ENCODE measurements around the gene OR2H1. TPM values are rescaled to one million over a fixed set of nuclear protein-coding genes. Genes with fewer than 3 reads are reported as not detected.

OR2H1 gene
- total RNA-seq, 1 donor = not detected

GRCh38 chr6:29465279-29465678 lies 8.3 kb downstream of the OR2H1 start:
- no peak for DNase-seq (ENCODE audit: low read depth)
- TF ChIP-seq CTCF (IDR thresholded peaks at IDR 0.05; ENCODE audit: insufficient read depth, low read depth, low read length) = no peak
- no peak overlapping the region for H3K4me3 ChIP-seq (ENCODE audit: low read depth, low read length)

- no peak for DNase-seq (ENCODE audit: low read depth)
- TF ChIP-seq CTCF (IDR thresholded peaks at IDR 0.05; ENCODE audit: insufficient read depth, low read depth, low read length) = no peak
- no peak overlapping the region for H3K4me3 ChIP-seq (ENCODE audit: low read depth, low read length)
Measured at GRCh38 chr6:29465801-29466200, 8.8 kb downstream of the OR2H1 start.

- DNase-seq (ENCODE audit: low read depth) = no peak
- no peak overlapping the region for H3K4me3 ChIP-seq (ENCODE audit: low read depth, low read length)
- TF ChIP-seq CTCF (IDR thresholded peaks at IDR 0.05; ENCODE audit: insufficient read depth, low read depth, low read length) = no peak
Measured at GRCh38 chr6:29466241-29466640, 9.3 kb downstream of the OR2H1 start.

- no peak for TF ChIP-seq CTCF (IDR thresholded peaks at IDR 0.05; ENCODE audit: insufficient read depth, low read depth, low read length)
- no peak for DNase-seq (ENCODE audit: low read depth)
- no peak overlapping the region for H3K4me3 ChIP-seq (ENCODE audit: low read depth, low read length)
Measured at GRCh38 chr6:29474996-29475395, 18.0 kb downstream of the OR2H1 start.

- no peak overlapping the region for H3K4me3 ChIP-seq (ENCODE audit: low read depth, low read length)
- no peak for DNase-seq (ENCODE audit: low read depth)
- TF ChIP-seq CTCF (IDR thresholded peaks at IDR 0.05; ENCODE audit: insufficient read depth, low read depth, low read length) = no peak
Measured at GRCh38 chr6:29477923-29478450, 21.0 kb downstream of the OR2H1 start.

- no peak for DNase-seq (ENCODE audit: low read depth)
- H3K4me3 ChIP-seq (ENCODE audit: low read depth, low read length) = no peak overlapping the region
- no peak for TF ChIP-seq CTCF (IDR thresholded peaks at IDR 0.05; ENCODE audit: insufficient read depth, low read depth, low read length)
Measured at GRCh38 chr6:29478740-29479139, 21.8 kb downstream of the OR2H1 start.

- TF ChIP-seq CTCF (IDR thresholded peaks at IDR 0.05; ENCODE audit: insufficient read depth, low read depth, low read length) = no peak
- DNase-seq (ENCODE audit: low read depth) = no peak
Measured at GRCh38 chr6:29479560-29479959, 22.6 kb downstream of the OR2H1 start.

More at GRCh38 chr6:29479560-29479959, 22.6 kb downstream of the OR2H1 start:
- no peak overlapping the region for H3K4me3 ChIP-seq (ENCODE audit: low read depth, low read length)

All from fibroblast of villous mesenchyme (primary cell).